Mesendoderm (in vitro differentiated cells): ENCODE results near the gene CAND2.

Experiments used
- DNase-seq: peaks from one replicate; pipeline ENCODE4 v3.0.0; 2013
- H2AK5ac ChIP-seq: 2 replicates; pipeline ENCODE4 v1.6.1; 2013; ENCODE audit warnings: low read length, inconsistent platforms
- H2BK120ac ChIP-seq: 2 replicates; pipeline ENCODE4 v1.6.1; 2013; ENCODE audit warnings: low read depth, mild to moderate bottlenecking, low read length, moderate library complexity, mixed read lengths
- H2BK15ac ChIP-seq: replicated peaks from 2 replicates; pipeline ENCODE4 v1.6.1; 2013; ENCODE audit warnings: low read depth, mild to moderate bottlenecking, moderate library complexity
- H2BK5ac ChIP-seq: 2 replicates; pipeline ENCODE4 v1.6.1; 2013; ENCODE audit warnings: low read length, inconsistent platforms
- H3K18ac ChIP-seq: 2 replicates; pipeline ENCODE4 v1.6.1; 2013; ENCODE audit warnings: mild to moderate bottlenecking, low read length, mixed read lengths
- H3K23ac ChIP-seq: one replicate; pipeline ENCODE4 v1.6.1; 2013; ENCODE audit warnings: low read length
- H3K27ac ChIP-seq: 2 replicates; pipeline ENCODE4 v1.5.1; 2013; ENCODE audit warnings: low read depth, mild to moderate bottlenecking, inconsistent platforms, low read length, moderate library complexity
- H3K27me3 ChIP-seq: 2 replicates; pipeline ENCODE4 v1.6.1; 2013; ENCODE audit warnings: low read length, control low read depth, mild to moderate bottlenecking, inconsistent platforms; ENCODE audit not compliant: insufficient read depth, poor library complexity
- H3K36me3 ChIP-seq: 2 replicates; pipeline ENCODE4 v1.6.1; 2013; ENCODE audit warnings: low read length, inconsistent platforms; ENCODE audit not compliant: control insufficient read depth, insufficient read depth
- H3K4ac ChIP-seq: one replicate; pipeline ENCODE4 v1.6.1; 2013; ENCODE audit warnings: low read depth, mild to moderate bottlenecking, low read length, moderate library complexity
- H3K4me1 ChIP-seq: 2 replicates; pipeline ENCODE4 v1.6.1; 2013; ENCODE audit warnings: low read depth, low read length, inconsistent platforms; ENCODE audit not compliant: control insufficient read depth
- H3K4me2 ChIP-seq: 2 replicates; pipeline ENCODE4 v1.6.1; 2013; ENCODE audit warnings: low read length
- H3K4me3 ChIP-seq: 2 replicates; pipeline ENCODE4 v1.5.1; 2013; ENCODE audit warnings: mild to moderate bottlenecking, low read length
- H3K56ac ChIP-seq: one replicate; pipeline ENCODE4 v1.6.1; 2013; ENCODE audit warnings: low read length
- H3K79me1 ChIP-seq: 2 replicates; pipeline ENCODE4 v1.6.1; 2013; ENCODE audit warnings: low read length, inconsistent platforms
- H3K79me2 ChIP-seq: 2 replicates; pipeline ENCODE4 v1.6.1; 2013; ENCODE audit warnings: mild to moderate bottlenecking, low read length; ENCODE audit not compliant: control insufficient read depth, insufficient read depth
- H3K9ac ChIP-seq: 2 replicates; pipeline ENCODE4 v1.6.1; 2013; ENCODE audit warnings: low read length, inconsistent platforms
- H4K5ac ChIP-seq: one replicate; pipeline ENCODE4 v1.6.1; 2013; ENCODE audit warnings: low read length
- H4K8ac ChIP-seq: one replicate; pipeline ENCODE4 v1.6.1; 2013; ENCODE audit warnings: low read depth, mild to moderate bottlenecking, control low read depth, low read length, moderate library complexity
- WGBS: extraction: QIAGEN DNeasy Blood & Tissue Kit; methylation state at CpG from one replicate; pipeline ENCODE4 v1.1.7; 2013; ENCODE audit warnings: low lambda C conversion rate, missing lambda C conversion rate; ENCODE audit not compliant: insufficient coverage; ENCODE audit errors: extremely low coverage; 5-methylcytosine and 5-hydroxymethylcytosine counted together

CAND2 gene

GRCh38 chr3:12870942-12871341 lies 74.5 kb downstream of the CAND2 start:
- Histone ChIP-seq H3K4me1 (no peaks in the 10 kb centered on the region), H2BK15ac (no peak overlapping the region), H3K4ac (no peak overlapping the region), H3K18ac (no peak overlapping the region), H3K27me3 (no peaks in the 10 kb centered on the region), H3K79me1 (no peaks in the 10 kb centered on the region), H3K27ac (no peak overlapping the region), H3K23ac (no peak overlapping the region), H2BK120ac (no peak overlapping the region), H3K9ac (no peak overlapping the region), H4K5ac (no peak overlapping the region), H3K56ac (no peak overlapping the region), H4K8ac (no peak overlapping the region), H2AK5ac (no peak overlapping the region), H3K79me2 (no peaks in the 10 kb centered on the region), H3K4me3 (no peak overlapping the region), H3K4me2 (no peak overlapping the region), H3K36me3 (no peaks in the 10 kb centered on the region), H2BK5ac (no peak overlapping the region)
- WGBS: no CpG with 5 or more reads among the region's 9 CpGs
- no peak for DNase-seq

- no peak overlapping the region for H3K27ac ChIP-seq
- H3K4me3 ChIP-seq: no peak overlapping the region
- no peak overlapping the region for H2BK120ac ChIP-seq
- no peaks in the 10 kb centered on the region for H3K36me3 ChIP-seq
- WGBS: no CpG with 5 or more reads among the region's 12 CpGs
- H3K18ac ChIP-seq: no peak overlapping the region
- no peak overlapping the region for H2BK5ac ChIP-seq
- no peak for DNase-seq
- H4K8ac ChIP-seq: no peak overlapping the region
- H2BK15ac ChIP-seq: no peak overlapping the region
- no peak overlapping the region for H2AK5ac ChIP-seq
- no peak overlapping the region for H3K56ac ChIP-seq
- H3K79me2 ChIP-seq: no peaks in the 10 kb centered on the region
- H3K4me1 ChIP-seq: no peaks in the 10 kb centered on the region
- no peaks in the 10 kb centered on the region for H3K27me3 ChIP-seq
- no peak overlapping the region for H3K4me2 ChIP-seq
- H4K5ac ChIP-seq: no peak overlapping the region
- no peaks in the 10 kb centered on the region for H3K79me1 ChIP-seq
- H3K23ac ChIP-seq: no peak overlapping the region
- H3K4ac ChIP-seq: no peak overlapping the region
- no peak overlapping the region for H3K9ac ChIP-seq
Measured at GRCh38 chr3:12871404-12871983, 75.0 kb downstream of the CAND2 start.

- no peak overlapping the region for H3K27ac ChIP-seq
- peak overlapping the region; percentile 73 for H3K56ac ChIP-seq
- WGBS: no CpG with 5 or more reads among the region's 60 CpGs
Measured at GRCh38 chr3:12875857-12876836, 79.7 kb downstream of the CAND2 start.

GRCh38 chr3:12877040-12877439 lies 80.6 kb downstream of the CAND2 start:
- no peak for DNase-seq
- Histone ChIP-seq H3K4ac (no peak overlapping the region), H3K4me2 (no peak overlapping the region), H4K8ac (no peak overlapping the region), H3K56ac (no peak overlapping the region), H3K27me3 (no peaks in the 10 kb centered on the region), H3K9ac (no peak overlapping the region), H2BK15ac (no peak overlapping the region), H3K4me1 (no peaks in the 10 kb centered on the region), H3K27ac (no peak overlapping the region), H4K5ac (no peak overlapping the region), H3K4me3 (no peak overlapping the region), H2AK5ac (no peak overlapping the region), H3K18ac (no peak overlapping the region), H3K36me3 (no peaks in the 10 kb centered on the region), H3K79me2 (no peaks in the 10 kb centered on the region), H2BK120ac (no peak overlapping the region), H3K23ac (no peak overlapping the region), H3K79me1 (no peaks in the 10 kb centered on the region), H2BK5ac (no peak overlapping the region)
- WGBS: no CpG with 5 or more reads among the region's 7 CpGs

More at GRCh38 chr3:12875857-12876836, 79.7 kb downstream of the CAND2 start:
- H3K23ac ChIP-seq: no peak overlapping the region
- no peaks in the 10 kb centered on the region for H3K79me1 ChIP-seq
- H3K9ac ChIP-seq: peak overlapping the region; percentile 62
- H2AK5ac ChIP-seq: no peak overlapping the region
- H3K18ac ChIP-seq: no peak overlapping the region
- no peak overlapping the region for H3K4me3 ChIP-seq
- no peaks in the 10 kb centered on the region for H3K79me2 ChIP-seq
- no peak overlapping the region for H2BK120ac ChIP-seq
- DNase-seq: peak; percentile 89
- H3K36me3 ChIP-seq: no peaks in the 10 kb centered on the region
- no peak overlapping the region for H2BK5ac ChIP-seq
- no peak overlapping the region for H2BK15ac ChIP-seq
- H3K27me3 ChIP-seq: no peaks in the 10 kb centered on the region
- H4K5ac ChIP-seq: no peak overlapping the region
- H4K8ac ChIP-seq: no peak overlapping the region
- no peaks in the 10 kb centered on the region for H3K4me1 ChIP-seq
- peak overlapping the region; percentile 44 for H3K4me2 ChIP-seq
- no peak overlapping the region for H3K4ac ChIP-seq

GRCh38 chr3:12878141-12878574 lies 81.7 kb downstream of the CAND2 start:
- H3K4me1 ChIP-seq: no peaks in the 10 kb centered on the region
- H3K27ac ChIP-seq: no peak overlapping the region
- H3K4me2 ChIP-seq: no peak overlapping the region
- H3K9ac ChIP-seq: no peak overlapping the region
- H3K27me3 ChIP-seq: no peaks in the 10 kb centered on the region
- H3K79me2 ChIP-seq: no peaks in the 10 kb centered on the region
- H2BK5ac ChIP-seq: no peak overlapping the region
- no peak overlapping the region for H3K23ac ChIP-seq
- no CpG with 5 or more reads among the region's 2 CpGs for WGBS
- no peak overlapping the region for H3K4me3 ChIP-seq
- H3K56ac ChIP-seq: no peak overlapping the region
- no peak overlapping the region for H4K5ac ChIP-seq
- no peak overlapping the region for H3K4ac ChIP-seq
- no peak overlapping the region for H4K8ac ChIP-seq
- no peak overlapping the region for H2AK5ac ChIP-seq
- H2BK120ac ChIP-seq: no peak overlapping the region
- no peaks in the 10 kb centered on the region for H3K36me3 ChIP-seq
- H2BK15ac ChIP-seq: no peak overlapping the region
- no peaks in the 10 kb centered on the region for H3K79me1 ChIP-seq
- H3K18ac ChIP-seq: no peak overlapping the region
- peak; percentile 52 for DNase-seq
